Right renal cortex interstitium (tissue), 3 donors: ENCODE results near the gene GK2. TPM values are rescaled to one million over a fixed set of nuclear protein-coding genes. Genes with fewer than 3 reads are reported as not detected.

Source experiments
- DNase-seq, 3 donors: peaks; one replicate each; pipeline ENCODE4 v3.0.0-alpha.2; 2013; ENCODE audit warnings: low read depth in 3 of 3, low spot score in 2 of 3
- polyA plus RNA-seq, 3 donors: library from polyadenylated mRNA; unstranded; fragments of 120-200 nt; gene quantifications; one replicate each; pipeline ENCODE4 v1.2.1, GENCODE V29; 2013; ENCODE audit not compliant: insufficient read length in 3 of 3

The GK2 gene
- polyA plus RNA-seq, 3 donors: not detected

DNA sequence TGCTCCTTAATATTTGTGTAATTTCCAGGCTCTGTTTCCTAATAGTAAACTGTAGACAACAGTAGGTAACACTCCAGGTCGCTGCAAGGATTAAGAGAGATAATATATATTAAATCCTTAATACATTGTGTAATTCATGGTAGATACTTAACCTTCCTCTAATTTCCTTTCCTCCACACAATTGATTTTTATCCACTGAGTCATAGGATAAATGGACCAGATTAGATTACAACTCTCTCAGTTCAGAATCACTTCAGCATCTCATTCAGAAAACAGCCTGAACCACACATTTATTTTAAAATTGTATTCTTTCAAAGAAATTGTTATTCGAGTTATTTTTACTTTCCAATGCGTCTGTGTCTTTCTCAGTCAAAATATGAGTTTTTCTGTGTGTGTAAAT is 17.1 kb downstream of the GK2 start:
- no peak for DNase-seq

DNA sequence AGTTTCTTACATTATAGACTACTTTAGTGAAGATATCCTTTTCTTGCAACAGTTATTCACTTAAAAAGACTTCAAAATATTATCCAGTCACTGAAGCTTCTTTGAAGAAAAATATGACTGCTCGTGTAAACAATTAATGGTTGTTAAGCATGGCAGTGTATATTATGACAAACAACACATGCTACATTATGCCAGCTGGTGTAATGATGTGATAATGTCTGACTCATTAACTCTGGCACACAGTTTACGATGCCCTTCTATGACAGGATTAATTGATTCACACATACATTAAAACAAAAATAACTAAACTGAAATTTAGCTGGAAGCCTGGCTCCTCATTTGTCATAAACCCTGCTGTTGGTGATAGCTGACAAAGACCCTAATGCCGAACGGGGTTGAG is 22.4 kb downstream of the GK2 start:
- no peak for DNase-seq

DNA sequence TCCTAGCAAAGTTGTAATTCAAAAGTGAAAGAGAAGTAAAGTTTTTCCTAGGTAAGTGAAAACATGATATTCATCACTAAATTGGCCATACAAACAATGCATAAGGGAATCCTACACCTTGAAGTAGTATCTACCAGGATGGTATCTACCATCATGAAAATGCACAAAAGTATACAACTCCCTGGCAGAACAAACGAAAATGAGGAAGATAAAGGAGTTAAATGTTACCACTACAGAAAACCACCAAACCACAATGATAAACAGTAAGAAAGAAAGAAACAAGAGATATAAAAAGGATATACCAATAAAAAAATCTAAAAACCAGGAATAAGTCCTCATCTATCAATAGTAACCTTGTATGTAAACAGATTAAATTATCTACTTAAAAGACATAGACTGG is 26.9 kb downstream of the GK2 start:
- no peak for DNase-seq

DNA sequence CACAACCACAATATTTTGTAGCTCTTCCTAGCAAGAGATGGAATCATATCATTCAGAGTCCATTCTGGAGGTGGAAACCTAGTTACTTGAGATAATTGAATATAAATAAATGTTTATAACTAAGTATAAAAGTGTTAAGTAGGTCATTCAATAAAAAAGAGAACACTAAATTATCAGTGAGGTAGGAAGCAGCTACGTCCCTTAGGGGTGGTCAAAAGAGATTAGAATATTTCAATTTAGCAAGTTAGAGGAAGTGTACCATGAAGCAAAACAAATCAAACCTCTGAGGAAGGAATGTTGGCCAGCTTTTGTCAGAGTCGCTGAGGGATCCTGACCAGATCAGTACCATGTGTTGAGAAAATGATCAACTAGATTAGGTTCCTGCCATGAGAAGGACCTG is 38.0 kb downstream of the GK2 start:
- no peak for DNase-seq

DNA sequence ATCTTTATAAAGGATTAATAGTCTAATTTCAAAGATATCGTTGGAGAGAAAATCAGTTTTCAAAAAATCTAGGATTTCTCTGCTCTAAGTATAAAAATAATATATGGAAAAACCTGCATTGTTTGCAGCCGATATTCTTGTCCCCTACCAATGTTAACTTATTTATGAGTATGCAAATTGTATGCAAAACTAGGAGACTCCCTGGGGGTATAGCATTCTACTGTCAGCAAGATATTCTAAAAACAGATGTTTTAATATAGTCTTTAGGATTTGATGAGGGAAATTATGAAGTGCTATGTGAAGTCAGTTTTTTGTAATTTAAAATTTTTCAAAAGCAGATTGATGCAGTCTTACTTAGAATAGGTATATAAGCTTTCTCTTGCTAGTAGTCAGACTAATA is 40.9 kb downstream of the GK2 start:
- no peak for DNase-seq

DNA sequence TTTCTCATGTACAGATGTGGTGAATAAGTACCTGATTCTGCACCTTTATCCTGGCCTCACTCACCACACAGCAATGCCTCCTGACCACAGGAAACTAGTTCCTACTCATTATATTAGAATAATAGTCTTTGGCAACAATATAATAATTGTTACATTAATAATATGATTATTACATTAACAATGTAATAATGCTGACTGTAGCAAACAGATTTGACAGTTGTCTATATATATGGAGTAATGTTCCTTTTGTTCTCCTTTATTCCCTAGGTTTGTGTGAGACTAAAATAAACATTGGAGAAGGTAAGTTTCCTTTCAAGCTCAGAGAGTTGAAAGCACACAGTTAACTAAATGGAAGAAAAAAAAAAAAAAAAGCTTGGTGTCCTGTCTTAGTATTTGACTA is 41.6 kb downstream of the GK2 start:
- no peak for DNase-seq

DNA sequence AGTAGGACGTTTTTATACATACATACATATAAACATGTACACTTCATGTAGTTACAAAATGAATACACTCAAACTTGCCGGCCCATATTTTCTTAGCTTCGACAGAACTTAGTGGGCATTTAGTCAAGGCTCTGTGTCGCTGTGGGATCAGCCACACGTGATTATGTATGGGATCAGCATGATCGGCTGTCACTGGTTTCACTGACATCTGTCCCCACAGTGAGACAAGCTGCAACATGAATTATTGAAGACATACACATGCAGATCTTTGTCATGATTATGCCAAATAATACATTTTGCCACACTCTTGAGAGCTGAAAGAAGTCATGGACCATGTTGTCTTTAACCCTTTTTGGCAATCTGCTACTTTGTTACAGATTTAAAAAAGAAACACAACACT is 44.0 kb downstream of the GK2 start:
- no peak for DNase-seq

DNA sequence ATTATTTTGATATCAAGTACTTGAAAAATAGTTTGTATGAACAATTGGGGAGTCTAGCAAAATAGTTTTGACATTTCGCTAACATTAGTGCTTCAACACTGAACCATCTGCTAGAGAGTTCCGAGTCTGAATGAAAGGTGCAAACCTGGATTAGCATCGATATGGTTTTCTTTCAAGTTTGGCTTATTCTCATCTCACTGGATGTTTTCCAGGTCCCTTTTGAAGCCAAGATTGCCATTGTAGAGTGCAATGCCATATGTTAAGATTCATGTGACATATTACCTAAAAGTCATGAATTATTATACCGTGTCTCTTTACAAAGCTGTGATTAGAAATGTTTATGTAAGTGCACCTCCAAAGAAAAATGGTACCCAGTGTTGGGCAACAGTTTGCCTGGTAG is 45.4 kb downstream of the GK2 start:
- no peak for DNase-seq

DNA sequence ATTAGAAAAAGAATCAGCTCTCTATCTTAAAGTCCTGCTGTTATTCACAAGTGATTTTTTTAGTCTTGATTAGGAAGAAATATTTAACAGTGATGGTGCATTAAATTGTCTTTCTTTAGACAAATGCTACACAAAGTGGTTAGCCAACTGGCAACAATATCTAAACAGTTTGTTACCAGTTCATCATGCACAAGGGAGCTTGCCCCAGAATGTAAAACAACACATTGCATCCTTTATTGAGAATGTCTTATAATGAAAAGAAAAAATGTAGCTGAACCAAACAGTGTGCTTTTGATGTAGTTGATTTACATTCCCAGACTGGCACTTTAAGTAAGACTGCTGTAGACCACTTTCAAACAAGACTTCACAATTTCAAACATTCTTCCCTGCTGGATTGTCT is 48.0 kb downstream of the GK2 start:
- no peak for DNase-seq

DNA sequence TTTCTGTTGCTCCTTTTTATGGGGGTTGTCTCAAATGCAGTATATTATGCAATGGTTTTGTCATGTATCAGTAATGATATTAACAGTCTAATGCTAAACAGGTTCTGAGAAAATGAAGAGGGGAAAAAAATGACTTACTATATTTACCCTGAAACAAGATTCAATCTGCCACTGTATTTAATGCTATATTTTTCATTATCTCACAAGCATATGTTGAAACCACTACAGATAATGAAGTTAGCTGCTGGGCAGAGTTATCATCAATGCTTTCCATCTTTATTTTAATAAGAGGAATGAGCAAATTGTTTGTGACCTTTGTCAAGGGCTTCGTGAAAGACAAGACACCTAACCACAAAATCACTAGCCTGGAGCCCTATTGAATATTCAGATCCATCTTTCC is 49.6 kb downstream of the GK2 start:
- DNase-seq: no peak

DNA sequence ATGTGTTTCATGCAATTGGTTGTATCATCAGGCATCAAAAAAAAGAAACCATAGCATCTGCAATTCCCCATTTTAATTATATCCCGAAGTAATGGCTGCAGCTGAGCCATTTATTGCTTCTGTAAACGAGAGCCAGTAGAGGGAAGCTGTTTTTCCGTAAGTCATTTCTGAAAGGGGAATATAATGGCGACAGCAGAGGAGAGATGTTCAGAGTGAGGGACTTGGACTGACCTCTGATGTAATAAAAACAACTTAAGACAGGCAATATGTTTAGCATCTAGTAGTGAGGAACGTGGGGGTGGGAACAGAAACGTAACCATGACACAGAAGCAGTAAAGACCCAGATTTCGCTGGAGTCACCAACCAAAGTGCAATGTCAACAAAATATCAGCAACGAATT is 50.7 kb downstream of the GK2 start:
- DNase-seq: peak in 1 of 3 donors; percentile 4

Other genes starting within 250 kb of the GK2 start
- gene NAA11, start 82.2 kb downstream of the GK2 start, polyA plus RNA-seq: not detected